ENCODE data around the gene SELENOP. TPM values are rescaled to one million over a fixed set of nuclear protein-coding genes. Genes with fewer than 3 reads are reported as not detected.

The SELENOP gene
- total and polyA plus RNA-seq, 2 of the 13 experiments (the other 11 are each of a cell fraction or from before 2014, with no cell fraction given): 1,895 to 2,083 TPM

DNA sequence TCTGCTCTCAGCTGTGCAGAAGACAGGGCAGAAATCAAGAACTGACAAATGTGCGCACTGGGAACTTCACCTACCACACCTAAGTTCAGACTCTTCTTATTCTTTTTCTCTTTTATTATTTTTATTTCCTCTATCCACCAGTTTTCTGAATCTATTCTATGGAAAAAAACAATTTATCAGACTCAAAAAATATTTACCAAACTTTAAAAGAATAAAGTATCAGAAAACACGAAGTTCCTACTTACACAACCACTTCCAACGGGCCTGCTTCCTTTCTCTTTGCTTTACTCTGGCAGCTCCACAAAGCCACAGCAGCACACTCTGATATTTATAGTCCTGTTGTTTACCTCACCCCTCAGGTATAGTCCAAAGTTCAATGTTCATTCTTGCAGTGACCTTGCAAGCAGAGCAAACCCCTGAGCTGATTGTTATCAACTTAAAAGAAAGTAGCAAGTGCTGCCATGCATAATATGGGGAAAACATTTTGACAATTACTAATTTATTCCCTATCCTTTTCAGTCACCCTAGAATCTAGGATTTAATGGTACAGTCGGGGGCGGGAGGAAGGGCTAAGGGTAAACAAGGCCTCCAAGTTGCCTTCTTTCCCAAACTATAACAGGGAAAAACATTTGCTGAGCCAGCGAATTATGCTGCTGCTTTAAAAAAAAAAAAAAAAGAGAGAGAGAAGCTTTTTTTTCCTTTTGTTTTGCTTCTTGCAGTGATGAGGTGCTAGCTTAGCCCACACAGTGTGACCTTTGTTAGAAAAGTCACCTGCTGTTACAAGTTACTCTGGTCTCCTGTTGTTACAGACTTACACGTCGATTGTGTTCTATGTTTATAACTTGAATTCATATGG, at the start of gene SELENOP (continued):
- peak; percentile 39; the same call in 1 of the 2 replicates for TF ChIP-seq ZC3H13 (CRISPR knock-in tag; IDR thresholded peaks at IDR 0.05)
- TF ChIP-seq ZNF225 (CRISPR knock-in tag; IDR thresholded peaks at IDR 0.05): no peak
- TF ChIP-seq SMARCE1 (IDR thresholded peaks at IDR 0.05; ENCODE audit: borderline replicate concordance): no peak
- peak; percentile 91 for TF ChIP-seq SIN3A (IDR thresholded peaks at IDR 0.05; ENCODE audit: borderline replicate concordance, low read depth, low read length)
- peak; percentile 94 for TF ChIP-seq ZSCAN9 (CRISPR knock-in tag; IDR thresholded peaks at IDR 0.05; ENCODE audit: borderline replicate concordance)
- TF ChIP-seq HOXA3 (CRISPR knock-in tag; IDR thresholded peaks at IDR 0.05): peak; percentile 78
- TF ChIP-seq ZNF878 (CRISPR knock-in tag; IDR thresholded peaks at IDR 0.05): peak; percentile 90
- TF ChIP-seq, protein P1, sequence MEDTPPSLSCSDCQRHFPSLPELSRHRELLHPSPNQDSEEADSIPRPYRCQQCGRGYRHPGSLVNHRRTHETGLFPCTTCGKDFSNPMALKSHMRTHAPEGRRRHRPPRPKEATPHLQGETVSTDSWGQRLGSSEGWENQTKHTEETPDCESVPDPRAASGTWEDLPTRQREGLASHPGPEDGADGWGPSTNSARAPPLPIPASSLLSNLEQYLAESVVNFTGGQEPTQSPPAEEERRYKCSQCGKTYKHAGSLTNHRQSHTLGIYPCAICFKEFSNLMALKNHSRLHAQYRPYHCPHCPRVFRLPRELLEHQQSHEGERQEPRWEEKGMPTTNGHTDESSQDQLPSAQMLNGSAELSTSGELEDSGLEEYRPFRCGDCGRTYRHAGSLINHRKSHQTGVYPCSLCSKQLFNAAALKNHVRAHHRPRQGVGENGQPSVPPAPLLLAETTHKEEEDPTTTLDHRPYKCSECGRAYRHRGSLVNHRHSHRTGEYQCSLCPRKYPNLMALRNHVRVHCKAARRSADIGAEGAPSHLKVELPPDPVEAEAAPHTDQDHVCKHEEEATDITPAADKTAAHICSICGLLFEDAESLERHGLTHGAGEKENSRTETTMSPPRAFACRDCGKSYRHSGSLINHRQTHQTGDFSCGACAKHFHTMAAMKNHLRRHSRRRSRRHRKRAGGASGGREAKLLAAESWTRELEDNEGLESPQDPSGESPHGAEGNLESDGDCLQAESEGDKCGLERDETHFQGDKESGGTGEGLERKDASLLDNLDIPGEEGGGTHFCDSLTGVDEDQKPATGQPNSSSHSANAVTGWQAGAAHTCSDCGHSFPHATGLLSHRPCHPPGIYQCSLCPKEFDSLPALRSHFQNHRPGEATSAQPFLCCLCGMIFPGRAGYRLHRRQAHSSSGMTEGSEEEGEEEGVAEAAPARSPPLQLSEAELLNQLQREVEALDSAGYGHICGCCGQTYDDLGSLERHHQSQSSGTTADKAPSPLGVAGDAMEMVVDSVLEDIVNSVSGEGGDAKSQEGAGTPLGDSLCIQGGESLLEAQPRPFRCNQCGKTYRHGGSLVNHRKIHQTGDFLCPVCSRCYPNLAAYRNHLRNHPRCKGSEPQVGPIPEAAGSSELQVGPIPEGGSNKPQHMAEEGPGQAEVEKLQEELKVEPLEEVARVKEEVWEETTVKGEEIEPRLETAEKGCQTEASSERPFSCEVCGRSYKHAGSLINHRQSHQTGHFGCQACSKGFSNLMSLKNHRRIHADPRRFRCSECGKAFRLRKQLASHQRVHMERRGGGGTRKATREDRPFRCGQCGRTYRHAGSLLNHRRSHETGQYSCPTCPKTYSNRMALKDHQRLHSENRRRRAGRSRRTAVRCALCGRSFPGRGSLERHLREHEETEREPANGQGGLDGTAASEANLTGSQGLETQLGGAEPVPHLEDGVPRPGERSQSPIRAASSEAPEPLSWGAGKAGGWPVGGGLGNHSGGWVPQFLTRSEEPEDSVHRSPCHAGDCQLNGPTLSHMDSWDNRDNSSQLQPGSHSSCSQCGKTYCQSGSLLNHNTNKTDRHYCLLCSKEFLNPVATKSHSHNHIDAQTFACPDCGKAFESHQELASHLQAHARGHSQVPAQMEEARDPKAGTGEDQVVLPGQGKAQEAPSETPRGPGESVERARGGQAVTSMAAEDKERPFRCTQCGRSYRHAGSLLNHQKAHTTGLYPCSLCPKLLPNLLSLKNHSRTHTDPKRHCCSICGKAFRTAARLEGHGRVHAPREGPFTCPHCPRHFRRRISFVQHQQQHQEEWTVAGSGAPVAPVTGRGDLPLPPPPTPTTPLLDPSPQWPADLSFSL (CRISPR knock-in tag; IDR thresholded peaks at IDR 0.05): 0 out of 2 replicates have a peak, but pooled peaks have one; percentile 66
- TF ChIP-seq, protein P2, sequence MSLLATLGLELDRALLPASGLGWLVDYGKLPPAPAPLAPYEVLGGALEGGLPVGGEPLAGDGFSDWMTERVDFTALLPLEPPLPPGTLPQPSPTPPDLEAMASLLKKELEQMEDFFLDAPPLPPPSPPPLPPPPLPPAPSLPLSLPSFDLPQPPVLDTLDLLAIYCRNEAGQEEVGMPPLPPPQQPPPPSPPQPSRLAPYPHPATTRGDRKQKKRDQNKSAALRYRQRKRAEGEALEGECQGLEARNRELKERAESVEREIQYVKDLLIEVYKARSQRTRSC (CRISPR knock-in tag; IDR thresholded peaks at IDR 0.05; ENCODE audit: low read depth): no peak
- TF ChIP-seq NKX3-1 (CRISPR knock-in tag; IDR thresholded peaks at IDR 0.05): peak; percentile 53; the same call in 1 of the 2 replicates
- TF ChIP-seq, protein P3, sequence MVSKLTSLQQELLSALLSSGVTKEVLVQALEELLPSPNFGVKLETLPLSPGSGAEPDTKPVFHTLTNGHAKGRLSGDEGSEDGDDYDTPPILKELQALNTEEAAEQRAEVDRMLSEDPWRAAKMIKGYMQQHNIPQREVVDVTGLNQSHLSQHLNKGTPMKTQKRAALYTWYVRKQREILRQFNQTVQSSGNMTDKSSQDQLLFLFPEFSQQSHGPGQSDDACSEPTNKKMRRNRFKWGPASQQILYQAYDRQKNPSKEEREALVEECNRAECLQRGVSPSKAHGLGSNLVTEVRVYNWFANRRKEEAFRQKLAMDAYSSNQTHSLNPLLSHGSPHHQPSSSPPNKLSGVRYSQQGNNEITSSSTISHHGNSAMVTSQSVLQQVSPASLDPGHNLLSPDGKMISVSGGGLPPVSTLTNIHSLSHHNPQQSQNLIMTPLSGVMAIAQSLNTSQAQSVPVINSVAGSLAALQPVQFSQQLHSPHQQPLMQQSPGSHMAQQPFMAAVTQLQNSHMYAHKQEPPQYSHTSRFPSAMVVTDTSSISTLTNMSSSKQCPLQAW (CRISPR knock-in tag; IDR thresholded peaks at IDR 0.05): peak; percentile 85
- TF ChIP-seq ZMYM4 (CRISPR knock-in tag; IDR thresholded peaks at IDR 0.05): peak; percentile 81
- TF ChIP-seq CCDC6 (CRISPR knock-in tag; IDR thresholded peaks at IDR 0.05): peak; percentile 76; the same call in 1 of the 2 replicates
- TF ChIP-seq KMT2B (CRISPR knock-in tag; IDR thresholded peaks at IDR 0.05): peak; percentile 65
- 0 out of 2 replicates have a peak, but pooled peaks have one; percentile 72 for TF ChIP-seq ZFP37 (CRISPR knock-in tag; IDR thresholded peaks at IDR 0.05; ENCODE audit: borderline replicate concordance)
- no peak for TF ChIP-seq MYNN (CRISPR knock-in tag; IDR thresholded peaks at IDR 0.05; ENCODE audit: low read depth)
- peak; percentile 58; the same call in 1 of the 2 replicates for TF ChIP-seq ZNF629 (CRISPR knock-in tag; conservative IDR thresholded peaks at IDR 0.05)
- peak; percentile 57; the same call in 1 of the 2 replicates for TF ChIP-seq ATF7-NPFF (CRISPR knock-in tag; IDR thresholded peaks at IDR 0.05; ENCODE audit: low read depth)
- TF ChIP-seq ERF (CRISPR knock-in tag; IDR thresholded peaks at IDR 0.05): peak; percentile 89
- peak; percentile 48; the same call in 1 of the 2 replicates for TF ChIP-seq ZNF136 (CRISPR knock-in tag; IDR thresholded peaks at IDR 0.05; ENCODE audit: low read depth)
- TF ChIP-seq RBFOX2 (IDR thresholded peaks at IDR 0.05; ENCODE audit: low read depth, low read length): peak; percentile 82
